NCI-H128 (cell line): ENCODE results near the gene KPNA3.
"Not testable (repeated sequence)": the region's sequence is repeated elsewhere in the genome, so short reads cannot be mapped to it uniquely, and the experiment has no call there.

Experiments
- DNase-seq: peaks from one replicate; lab custom pipeline; 2025; ENCODE audit not compliant: unreplicated experiment; lab: John Stamatoyannopoulos, UW

The KPNA3 gene

GRCh38 chr13:49792550-49793324, at the start of gene KPNA3:
KPNA3 (minus strand) TSS chr13:49792682; CDS start chr13:49792506, 176 bp downstream.
- DNase-seq = peak; percentile 93

GRCh38 chr13:49841964-49842363, 49.5 kb upstream of the KPNA3 start:
- DNase-seq = no peak

GRCh38 chr13:49840675-49841074, 48.2 kb upstream of the KPNA3 start:
- no peak for DNase-seq

GRCh38 chr13:49840266-49840665, 47.8 kb upstream of the KPNA3 start:
- no peak for DNase-seq

GRCh38 chr13:49838989-49839388, 46.5 kb upstream of the KPNA3 start:
- DNase-seq = no peak

GRCh38 chr13:49836516-49836915, 44.0 kb upstream of the KPNA3 start:
- DNase-seq = no peak

GRCh38 chr13:49833402-49833801, 40.9 kb upstream of the KPNA3 start:
- DNase-seq = no peak

GRCh38 chr13:49831455-49831854, 39.0 kb upstream of the KPNA3 start:
- no peak for DNase-seq

GRCh38 chr13:49830721-49831120, 38.2 kb upstream of the KPNA3 start:
- DNase-seq = no peak

- no peak for DNase-seq
Observed at GRCh38 chr13:49829715-49830114, 37.2 kb upstream of the KPNA3 start.

GRCh38 chr13:49828453-49828852, 36.0 kb upstream of the KPNA3 start:
- DNase-seq = no peak

GRCh38 chr13:49827891-49828290, 35.4 kb upstream of the KPNA3 start:
- DNase-seq = no peak

- DNase-seq = no peak
Observed at GRCh38 chr13:49827336-49827735, 34.9 kb upstream of the KPNA3 start.

- no peak for DNase-seq
Observed at GRCh38 chr13:49821216-49822009, 28.9 kb upstream of the KPNA3 start.

GRCh38 chr13:49820591-49821215, 28.2 kb upstream of the KPNA3 start:
- DNase-seq = no peak

- not testable (repeated sequence) for DNase-seq
Observed at GRCh38 chr13:49816047-49816446, 23.6 kb upstream of the KPNA3 start.

- no peak for DNase-seq
Observed at GRCh38 chr13:49814551-49815270, 22.2 kb upstream of the KPNA3 start.

GRCh38 chr13:49812812-49813211, 20.3 kb upstream of the KPNA3 start:
- DNase-seq = no peak

- DNase-seq = no peak
Observed at GRCh38 chr13:49811527-49811908, 19.0 kb upstream of the KPNA3 start.

GRCh38 chr13:49810567-49811526, 18.4 kb upstream of the KPNA3 start:
- DNase-seq = no peak
